HEK293 (cell line): Measurements from ENCODE around the gene GIPC2.

Source experiments
- CTCF ChIA-PET: fragments of 350-600 bp; formaldehyde crosslinking; extraction: SDS; loops from one replicate; lab custom pipeline; 2021; ENCODE audit warnings: antibody characterized with exemption; lab: Yijun Ruan, JAX
- POLR2A ChIA-PET: fragments of 300-600 bp; formaldehyde crosslinking; extraction: SDS; loops from one replicate; lab custom pipeline; 2020; ENCODE audit warnings: antibody characterized with exemption, inconsistent platforms; lab: Yijun Ruan, JAX
- H3K27ac ChIP-seq: fragments of 200-500 bp; sonication (Bioruptor generic); 2 replicates; pipeline ENCODE4 v1.5.1; 2014; ENCODE audit warnings: low read depth, low read length, control low read depth, inconsistent platforms; ENCODE audit errors: extremely low read depth
- H3K36me3 ChIP-seq, 2 experiments: fragments of 200-500 bp in 1 of 2; sonication (Bioruptor generic) in 1 of 2; 1 replicate in 1 of 2; 2 replicates in 1 of 2; pipeline ENCODE4 v1.5.1; 2014 to 2017; ENCODE audit warnings: inconsistent platforms in 2 of 2, low read length in 2 of 2; ENCODE audit not compliant: control insufficient read depth in 2 of 2, insufficient read depth in 1 of 2
- H3K4me1 ChIP-seq: fragments of 200-500 bp; sonication (Bioruptor generic); 2 replicates; pipeline ENCODE4 v1.5.1; 2014; ENCODE audit warnings: mild to moderate bottlenecking, low read length, inconsistent platforms; ENCODE audit not compliant: control insufficient read depth, insufficient read depth
- H3K4me3 ChIP-seq: 2 replicates; pipeline ENCODE4 v1.5.1; 2011; ENCODE audit warnings: low read depth, mild to moderate bottlenecking, control low read depth, low read length, moderate library complexity
- H3K9me3 ChIP-seq: fragments of 200-500 bp; sonication (Bioruptor generic); 2 replicates; pipeline ENCODE4 v1.5.1; 2014; ENCODE audit warnings: low read depth, low read length, inconsistent platforms; ENCODE audit not compliant: control insufficient read depth, insufficient read depth
- HOXC10 ChIP-seq: sonication (generic); formaldehyde crosslinking; IDR thresholded peaks from 2 replicates; pipeline ENCODE4 v1.8.1; 2023; ENCODE audit warnings: mild to moderate bottlenecking, missing genetic modification reagents
- KLF1 ChIP-seq: fragments of 450-650 bp; formaldehyde crosslinking; IDR thresholded peaks from 2 replicates; pipeline ENCODE4 v1.5.1; 2016; ENCODE audit warnings: missing biosample characterization, missing genetic modification characterization
- KLF16 ChIP-seq: fragments of 450-650 bp; formaldehyde crosslinking; IDR thresholded peaks from 2 replicates; pipeline ENCODE4 v1.5.1; 2017; ENCODE audit warnings: missing biosample characterization, missing genetic modification characterization
- PRDM10 ChIP-seq: fragments of 450-650 bp; formaldehyde crosslinking; IDR thresholded peaks from 2 replicates; pipeline ENCODE4 v1.5.1; 2016; ENCODE audit warnings: missing biosample characterization, missing genetic modification characterization
- ZFP3 ChIP-seq: fragments of 450-650 bp; formaldehyde crosslinking; IDR thresholded peaks from 2 replicates; pipeline ENCODE4 v1.5.1; 2016; ENCODE audit warnings: low read depth, missing biosample characterization, missing genetic modification characterization
- ZNF132 ChIP-seq: fragments of 450-650 bp; formaldehyde crosslinking; IDR thresholded peaks from 2 replicates; pipeline ENCODE4 v1.5.1; 2017; ENCODE audit warnings: missing biosample characterization, missing genetic modification characterization, borderline replicate concordance
- ZNF169 ChIP-seq: fragments of 450-650 bp; formaldehyde crosslinking; IDR thresholded peaks from 2 replicates; pipeline ENCODE4 v1.5.1; 2016; ENCODE audit warnings: missing biosample characterization, missing genetic modification characterization
- ZNF26 ChIP-seq: fragments of 450-650 bp; formaldehyde crosslinking; IDR thresholded peaks from 2 replicates; pipeline ENCODE4 v1.5.1; 2016; ENCODE audit warnings: missing biosample characterization, missing genetic modification characterization
- ZNF350 ChIP-seq: fragments of 450-650 bp; formaldehyde crosslinking; IDR thresholded peaks from 2 replicates; pipeline ENCODE4 v1.5.0; 2017; ENCODE audit warnings: missing biosample characterization, mild to moderate bottlenecking, missing genetic modification characterization
- ZNF488 ChIP-seq: fragments of 450-650 bp; formaldehyde crosslinking; IDR thresholded peaks from 2 replicates; pipeline ENCODE4 v1.5.1; 2016; ENCODE audit warnings: missing biosample characterization, missing genetic modification characterization
- ZNF558 ChIP-seq: fragments of 450-650 bp; formaldehyde crosslinking; IDR thresholded peaks from 2 replicates; pipeline ENCODE4 v1.5.1; 2016; ENCODE audit warnings: missing biosample characterization, missing genetic modification characterization
- ZNF610 ChIP-seq: fragments of 450-650 bp; formaldehyde crosslinking; IDR thresholded peaks from 2 replicates; pipeline ENCODE4 v1.5.1; 2016; ENCODE audit warnings: missing biosample characterization, missing genetic modification characterization, borderline replicate concordance
- ZNF830 ChIP-seq: fragments of 450-650 bp; IDR thresholded peaks from 2 replicates; pipeline ENCODE4 v1.5.0; 2018; ENCODE audit warnings: missing biosample characterization, missing genetic modification characterization, low read depth, mild to moderate bottlenecking, moderate library complexity
- ZNF837 ChIP-seq: fragments of 450-650 bp; formaldehyde crosslinking; IDR thresholded peaks from 2 replicates; pipeline ENCODE4 v1.5.1; 2016; ENCODE audit warnings: missing biosample characterization, missing genetic modification characterization
- ZSCAN23 ChIP-seq: fragments of 450-650 bp; formaldehyde crosslinking; IDR thresholded peaks from 2 replicates; pipeline ENCODE4 v1.5.1; 2016; ENCODE audit warnings: missing biosample characterization, missing genetic modification characterization
- TF ChIP-seq, protein P1 (sequence below): fragments of 450-650 bp; formaldehyde crosslinking; IDR thresholded peaks from 2 replicates; pipeline ENCODE4 v1.5.1; 2016; ENCODE audit warnings: missing biosample characterization, missing genetic modification characterization
- TF ChIP-seq, protein P2 (sequence below): fragments of 450-650 bp; formaldehyde crosslinking; IDR thresholded peaks from 2 replicates; pipeline ENCODE4; 2016; ENCODE audit warnings: missing biosample characterization, missing genetic modification characterization
- TF ChIP-seq, protein P3 (sequence below): fragments of 450-650 bp; formaldehyde crosslinking; IDR thresholded peaks from 2 replicates; pipeline ENCODE4 v1.5.1; 2016; ENCODE audit warnings: missing biosample characterization, missing genetic modification characterization

Gene GIPC2

DNA sequence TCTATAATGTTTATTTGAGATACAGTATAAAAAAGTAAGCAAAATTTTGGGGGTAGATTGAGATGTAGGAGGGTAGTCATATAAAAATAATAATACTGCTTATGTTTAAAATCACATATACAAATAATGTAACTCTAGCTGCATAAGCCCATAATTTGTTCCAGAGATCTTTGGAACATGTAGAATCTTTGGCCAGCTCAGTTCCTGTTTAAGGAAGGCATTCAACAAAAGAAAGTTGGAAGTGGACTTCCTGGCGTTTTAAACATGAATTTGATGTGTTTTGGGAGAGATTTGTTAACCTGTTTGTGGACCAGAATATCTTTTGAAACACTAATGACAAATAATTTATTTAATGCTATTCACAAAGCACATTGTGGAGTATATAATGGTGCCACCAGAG lies 27.7 kb downstream of the GIPC2 start:
- POLR2A ChIA-PET, result no interaction called here
- Histone ChIP-seq H3K27ac (no peak overlapping the region), H3K9me3 (no peaks in the 10 kb centered on the region), H3K4me3 (no peak overlapping the region), H3K36me3 (no peaks in the 10 kb centered on the region), H3K4me1 (peaks cover 6% of the 10 kb centered on the region; the same call in 1 of the 2 replicates)
- TF ChIP-seq, protein P1, sequence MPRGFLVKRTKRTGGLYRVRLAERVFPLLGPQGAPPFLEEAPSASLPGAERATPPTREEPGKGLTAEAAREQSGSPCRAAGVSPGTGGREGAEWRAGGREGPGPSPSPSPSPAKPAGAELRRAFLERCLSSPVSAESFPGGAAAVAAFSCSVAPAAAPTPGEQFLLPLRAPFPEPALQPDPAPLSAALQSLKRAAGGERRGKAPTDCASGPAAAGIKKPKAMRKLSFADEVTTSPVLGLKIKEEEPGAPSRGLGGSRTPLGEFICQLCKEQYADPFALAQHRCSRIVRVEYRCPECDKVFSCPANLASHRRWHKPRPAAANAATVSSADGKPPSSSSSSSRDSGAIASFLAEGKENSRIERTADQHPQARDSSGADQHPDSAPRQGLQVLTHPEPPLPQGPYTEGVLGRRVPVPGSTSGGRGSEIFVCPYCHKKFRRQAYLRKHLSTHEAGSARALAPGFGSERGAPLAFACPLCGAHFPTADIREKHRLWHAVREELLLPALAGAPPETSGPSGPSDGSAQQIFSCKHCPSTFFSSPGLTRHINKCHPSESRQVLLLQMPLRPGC (tag by site-specific recombination), result no peak
- TF ChIP-seq, protein P2, sequence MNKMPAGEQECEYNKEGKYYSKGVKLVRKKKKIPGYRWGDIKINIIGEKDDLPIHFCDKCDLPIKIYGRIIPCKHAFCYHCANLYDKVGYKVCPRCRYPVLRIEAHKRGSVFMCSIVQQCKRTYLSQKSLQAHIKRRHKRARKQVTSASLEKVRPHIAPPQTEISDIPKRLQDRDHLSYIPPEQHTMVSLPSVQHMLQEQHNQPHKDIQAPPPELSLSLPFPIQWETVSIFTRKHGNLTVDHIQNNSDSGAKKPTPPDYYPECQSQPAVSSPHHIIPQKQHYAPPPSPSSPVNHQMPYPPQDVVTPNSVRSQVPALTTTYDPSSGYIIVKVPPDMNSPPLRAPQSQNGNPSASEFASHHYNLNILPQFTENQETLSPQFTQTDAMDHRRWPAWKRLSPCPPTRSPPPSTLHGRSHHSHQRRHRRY (tag by site-specific recombination), result no peak
- TF ChIP-seq KLF1, result no peak
- TF ChIP-seq ZNF830 (tag by site-specific recombination), result no peak
- TF ChIP-seq HOXC10 (CRISPR knock-in tag), result no peak
- no peak for TF ChIP-seq ZNF169
- TF ChIP-seq, protein P3, sequence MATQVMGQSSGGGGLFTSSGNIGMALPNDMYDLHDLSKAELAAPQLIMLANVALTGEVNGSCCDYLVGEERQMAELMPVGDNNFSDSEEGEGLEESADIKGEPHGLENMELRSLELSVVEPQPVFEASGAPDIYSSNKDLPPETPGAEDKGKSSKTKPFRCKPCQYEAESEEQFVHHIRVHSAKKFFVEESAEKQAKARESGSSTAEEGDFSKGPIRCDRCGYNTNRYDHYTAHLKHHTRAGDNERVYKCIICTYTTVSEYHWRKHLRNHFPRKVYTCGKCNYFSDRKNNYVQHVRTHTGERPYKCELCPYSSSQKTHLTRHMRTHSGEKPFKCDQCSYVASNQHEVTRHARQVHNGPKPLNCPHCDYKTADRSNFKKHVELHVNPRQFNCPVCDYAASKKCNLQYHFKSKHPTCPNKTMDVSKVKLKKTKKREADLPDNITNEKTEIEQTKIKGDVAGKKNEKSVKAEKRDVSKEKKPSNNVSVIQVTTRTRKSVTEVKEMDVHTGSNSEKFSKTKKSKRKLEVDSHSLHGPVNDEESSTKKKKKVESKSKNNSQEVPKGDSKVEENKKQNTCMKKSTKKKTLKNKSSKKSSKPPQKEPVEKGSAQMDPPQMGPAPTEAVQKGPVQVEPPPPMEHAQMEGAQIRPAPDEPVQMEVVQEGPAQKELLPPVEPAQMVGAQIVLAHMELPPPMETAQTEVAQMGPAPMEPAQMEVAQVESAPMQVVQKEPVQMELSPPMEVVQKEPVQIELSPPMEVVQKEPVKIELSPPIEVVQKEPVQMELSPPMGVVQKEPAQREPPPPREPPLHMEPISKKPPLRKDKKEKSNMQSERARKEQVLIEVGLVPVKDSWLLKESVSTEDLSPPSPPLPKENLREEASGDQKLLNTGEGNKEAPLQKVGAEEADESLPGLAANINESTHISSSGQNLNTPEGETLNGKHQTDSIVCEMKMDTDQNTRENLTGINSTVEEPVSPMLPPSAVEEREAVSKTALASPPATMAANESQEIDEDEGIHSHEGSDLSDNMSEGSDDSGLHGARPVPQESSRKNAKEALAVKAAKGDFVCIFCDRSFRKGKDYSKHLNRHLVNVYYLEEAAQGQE, result no peak
- no peak for TF ChIP-seq ZNF488
- TF ChIP-seq ZNF837 (tag by site-specific recombination), result no peak
- no peak for TF ChIP-seq ZNF610 (tag by site-specific recombination)
- no peak for TF ChIP-seq ZNF558 (tag by site-specific recombination)
- TF ChIP-seq ZFP3, result no peak
- TF ChIP-seq ZSCAN23 (tag by site-specific recombination), result no peak
- TF ChIP-seq ZNF26 (tag by site-specific recombination), result no peak
- TF ChIP-seq ZNF132 (tag by site-specific recombination), result no peak
- no peak for TF ChIP-seq KLF16 (tag by site-specific recombination)
- CTCF ChIA-PET, result no interaction called here

- H3K9me3 ChIP-seq, result no peaks in the 10 kb centered on the region
- no peaks in the 10 kb centered on the region for H3K36me3 ChIP-seq
- ChIA-PET POLR2A (no interaction called here), CTCF (interaction anchor here (0.8 kb wide), 1 partner anchor 38 kb away, joined by 3 read pairs; no protein-coding TSS in a partner anchor)
- no peak for TF ChIP-seq ZNF350
- 0 out of 2 replicates have a peak, but pooled peaks have one; percentile 28 for TF ChIP-seq PRDM10
- H3K4me3 ChIP-seq, result no peak overlapping the region
- peaks cover 4% of the 10 kb centered on the region; the same call in 1 of the 2 replicates for H3K4me1 ChIP-seq
- H3K27ac ChIP-seq, result no peak overlapping the region
These were observed 29.9 kb downstream of the GIPC2 start for GRCh38 chr1:78075621-78076020.
